Endothelial cell of umbilical vein (primary cell): ENCODE data around the gene DOCK1. TPM values are rescaled to one million over a fixed set of nuclear protein-coding genes. Genes with fewer than 3 reads are reported as not detected.

Experiments used
- BruUV-seq: library from RNA; stranded (reverse); fragments of 400-500 nt; replicated peaks from 2 replicates; lab custom pipeline; 2021; lab: Mats Ljungman, UMichigan
- CTCF ChIA-PET: fragments of 300-600, 350-600 bp; sonication (Branson Sonifier 250); formaldehyde crosslinking; loops from one replicate; lab custom pipeline; 2021; ENCODE audit warnings: antibody characterized with exemption, inconsistent platforms; lab: Charles Lee
- POLR2A ChIA-PET: fragments of 300-600, 350-600 bp; sonication (Branson Sonifier 250); formaldehyde crosslinking; loops from one replicate; lab custom pipeline; 2021; ENCODE audit warnings: antibody characterized with exemption, inconsistent platforms; lab: Charles Lee
- DNase-seq: peaks from one replicate; pipeline ENCODE4 v3.0.0-alpha.2; 2011; ENCODE audit warnings: low read depth, low spot score
- FAIRE-seq: peaks from 2 replicates; lab custom pipeline; 2011; peaks lifted over from hg19 to GRCh38; lab: Jason Lieb, UNC
- H2AFZ ChIP-seq: 2 replicates; pipeline ENCODE4 v1.6.0; 2012; ENCODE audit warnings: low read depth, low read length, control low read depth, inconsistent platforms
- H3K27ac ChIP-seq: 2 replicates; pipeline ENCODE4 v1.5.1; 2011; ENCODE audit warnings: low read depth, mild to moderate bottlenecking, control low read depth, low read length, moderate library complexity; ENCODE audit not compliant: insufficient read depth
- H3K27me3 ChIP-seq, 2 experiments: 2 replicates each; pipeline versions ENCODE4 v1.6.0 to v1.6.1; 2011; ENCODE audit warnings: low read length in 2 of 2, mixed read lengths in 1 of 2; ENCODE audit not compliant: control insufficient read depth in 2 of 2, insufficient read depth in 2 of 2
- H3K36me3 ChIP-seq, 2 experiments: 2 replicates in 1 of 2; 3 replicates in 1 of 2; pipeline ENCODE4 v1.5.1; 2011; ENCODE audit warnings: low read length in 2 of 2, mild to moderate bottlenecking in 1 of 2, moderate library complexity in 1 of 2; ENCODE audit not compliant: control insufficient read depth in 2 of 2, insufficient read depth in 2 of 2; ENCODE audit errors: extremely low read depth in 1 of 2
- H3K4me1 ChIP-seq: 3 replicates; pipeline ENCODE4 v1.5.1; 2011; ENCODE audit warnings: mild to moderate bottlenecking, low read length; ENCODE audit not compliant: control insufficient read depth, insufficient read depth; ENCODE audit errors: extremely low read depth
- H3K4me2 ChIP-seq: 2 replicates; pipeline ENCODE4 v1.6.1; 2011; ENCODE audit warnings: low read length, control low read depth, mixed read lengths; ENCODE audit not compliant: insufficient read depth
- H3K4me3 ChIP-seq, 3 experiments: fragments of 200-600 bp in 1 of 3; sonication (generic), shearing (Covaris generic) in 1 of 3; replicated peaks in 1 of 3; 2 replicates each; pipeline ENCODE4 v1.5.1; 2011 to 2016; ENCODE audit warnings: control low read depth in 3 of 3, low read length in 3 of 3, mild to moderate bottlenecking in 2 of 3, inconsistent platforms in 1 of 3, low read depth in 1 of 3, moderate library complexity in 1 of 3; ENCODE audit not compliant: insufficient read depth in 1 of 3
- H3K79me2 ChIP-seq: 2 replicates; pipeline ENCODE4 v1.6.0; 2012; ENCODE audit warnings: low read length, inconsistent platforms; ENCODE audit not compliant: control insufficient read depth, insufficient read depth
- H3K9ac ChIP-seq: replicated peaks from 2 replicates; pipeline ENCODE3; 2011; ENCODE audit warnings: low read length, control low read depth; ENCODE audit not compliant: insufficient read depth; ENCODE audit errors: extremely low read depth
- H3K9me1 ChIP-seq: replicated peaks from 3 replicates; pipeline ENCODE4 v1.6.0; 2011; ENCODE audit warnings: mild to moderate bottlenecking, low read length; ENCODE audit not compliant: control insufficient read depth, insufficient read depth; ENCODE audit errors: extremely low read depth
- H3K9me3 ChIP-seq: replicated peaks from 2 replicates; pipeline ENCODE4 v1.5.1; 2012; ENCODE audit warnings: low read length, inconsistent platforms; ENCODE audit not compliant: control insufficient read depth, insufficient read depth
- H4K20me1 ChIP-seq: replicated peaks from 2 replicates; pipeline ENCODE3; 2011; ENCODE audit warnings: mild to moderate bottlenecking, low read length; ENCODE audit not compliant: control insufficient read depth, insufficient read depth; ENCODE audit errors: extremely low read depth
- CTCF ChIP-seq, 2 donors: IDR thresholded peaks; 1 replicate in 1 of 2; 2 replicates in 1 of 2; pipeline ENCODE4 v1.5.1; 2011; ENCODE audit warnings: low read length in 2 of 2, mild to moderate bottlenecking in 2 of 2, moderate library complexity in 2 of 2, control low read depth in 1 of 2, inconsistent platforms in 1 of 2, low read depth in 1 of 2; ENCODE audit not compliant: insufficient read depth in 1 of 2; ENCODE audit errors: extremely low read depth in 1 of 2
- EZH2 ChIP-seq: IDR thresholded peaks from 2 replicates; pipeline ENCODE4 v1.6.1; 2012; ENCODE audit warnings: borderline replicate concordance, low read depth, mild to moderate bottlenecking, moderate library complexity, low read length, inconsistent platforms; ENCODE audit not compliant: severe bottlenecking
- FOS ChIP-seq: IDR thresholded peaks from 2 replicates; pipeline ENCODE4 v1.6.1; 2011; ENCODE audit warnings: mild to moderate bottlenecking, low read length, moderate library complexity, borderline replicate concordance; ENCODE audit not compliant: insufficient read depth
- GATA2 ChIP-seq: IDR thresholded peaks from 2 replicates; pipeline ENCODE4 v1.7.0; 2011; ENCODE audit warnings: low read depth, mild to moderate bottlenecking, moderate library complexity, mixed read lengths, low read length; ENCODE audit not compliant: insufficient read length, insufficient read depth
- JUN ChIP-seq: IDR thresholded peaks from 2 replicates; pipeline ENCODE4 v1.6.1; 2011; ENCODE audit warnings: borderline replicate concordance, low read depth; ENCODE audit not compliant: insufficient read length, insufficient read depth
- MYC ChIP-seq: IDR thresholded peaks from one replicate; pipeline ENCODE4 v1.6.1; 2011; ENCODE audit warnings: mild to moderate bottlenecking, low read depth, low read length
- POLR2A ChIP-seq: IDR thresholded peaks from 2 replicates; pipeline ENCODE4 v1.6.1; 2012; ENCODE audit warnings: low read depth, mild to moderate bottlenecking, control low read depth, low read length
- POLR2AphosphoS5 ChIP-seq: IDR thresholded peaks from 2 replicates; pipeline ENCODE4 v1.6.1; 2012; ENCODE audit warnings: low read depth, mild to moderate bottlenecking, control low read depth, low read length, moderate library complexity; ENCODE audit not compliant: insufficient read depth
- dilution Hi-C: fragments of 300-500 bp; cut with MboI; formaldehyde crosslinking; loops from one replicate; pipeline ENCODE4 v1.15.0; 2019; ENCODE audit warnings: low sequenced_read_pairs; ENCODE audit not compliant: extremely low pct_ligation_motif_present
- intact Hi-C: fragments of 100-400 bp; cut with micrococcal nuclease; formaldehyde crosslinking; loops from one replicate; pipeline ENCODE4 v1.10.0; 2022
- polyA plus RNA-seq, 4 experiments: library from polyadenylated mRNA; depleted of rRNA in 3 of 4; stranded (reverse) in 3 of 4; unstranded in 1 of 4; fragments of >200 nt; gene quantifications; 2 replicates each; pipeline versions ENCODE4 v1.2.1 to v1.2.3, GENCODE V29; 2011 to 2012; ENCODE audit warnings: missing spikeins in 1 of 4
- total RNA-seq: library from RNA; stranded (reverse); gene quantifications from 2 replicates; pipeline ENCODE4 v1.2.3, GENCODE V29; 2021
- TF ChIP-seq, protein P1 (sequence below): IDR thresholded peaks from 2 replicates; pipeline ENCODE4 v1.6.1; 2011; ENCODE audit not compliant: insufficient read depth, insufficient read length

Gene DOCK1
- total and polyA plus RNA-seq, 2 donors (not counting 3 experiments of a cell fraction or from before 2014, with no cell fraction given), result 22.5 to 83.1 TPM

GRCh38 chr10:126867567-126868365 lies 37.5 kb upstream of the DOCK1 start:
- no peak overlapping the region for H3K27ac ChIP-seq
- no peak for FAIRE-seq
- H2AFZ ChIP-seq, result no peak overlapping the region
- H3K9ac ChIP-seq, result no peak overlapping the region
- DNase-seq, result no peak
- no peaks in the 10 kb centered on the region for H3K79me2 ChIP-seq
- H3K36me3 ChIP-seq, result no peaks in the 10 kb centered on the region
- H3K27me3 ChIP-seq, result no peaks in the 10 kb centered on the region
- no TSS peak for BruUV-seq
- H3K4me3 ChIP-seq, result no peak overlapping the region
- no peak overlapping the region for H3K4me2 ChIP-seq
- H3K9me1 ChIP-seq, result no peaks in the 10 kb centered on the region
- dilution Hi-C loops (no loop called here), intact Hi-C loops (no loop called here)
- no peaks in the 10 kb centered on the region for H4K20me1 ChIP-seq
- H3K9me3 ChIP-seq, result no peaks in the 10 kb centered on the region
- H3K4me1 ChIP-seq, result no peaks in the 10 kb centered on the region
- ChIA-PET POLR2A (no interaction called here), CTCF (no interaction called here)
- TF ChIP-seq GATA2 (no peak), POLR2A (no peak), FOS (no peak), EZH2 (no peak), JUN (no peak), POLR2AphosphoS5 (no peak), CTCF (IDR thresholded peaks at IDR 0.05; ENCODE audit: extremely low read depth in 1 of 2, insufficient read depth in 1 of 2, low read depth in 1 of 2, low read length in 2 of 2) (no peak), MYC (no peak)
- TF ChIP-seq, protein P1, sequence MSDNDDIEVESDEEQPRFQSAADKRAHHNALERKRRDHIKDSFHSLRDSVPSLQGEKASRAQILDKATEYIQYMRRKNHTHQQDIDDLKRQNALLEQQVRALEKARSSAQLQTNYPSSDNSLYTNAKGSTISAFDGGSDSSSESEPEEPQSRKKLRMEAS, result no peak
